DND-41 (cell line): ENCODE measurements around the gene CIC.

ENCODE experiments used
- ATAC-seq: fragments of 200-7000 bp; cut with Tn5 transposase; 3 replicates; pipeline ENCODE4 v1.9.1; 2021; ENCODE audit warnings: low read depth; ENCODE audit not compliant: insufficient read depth
- DNase-seq: peaks from one replicate; pipeline ENCODE4 v3.0.0-alpha.2; 2020
- H2AFZ ChIP-seq: 2 replicates; pipeline ENCODE4 v1.6.0; 2012; ENCODE audit warnings: low read depth, low read length
- H3K27ac ChIP-seq: 2 replicates; pipeline ENCODE4 v1.5.1; 2012; ENCODE audit warnings: low read length, inconsistent platforms
- H3K27me3 ChIP-seq: fragments of 200-600 bp; sonication (generic); 2 replicates; pipeline ENCODE4 v1.6.0; 2012; ENCODE audit warnings: low read length, mild to moderate bottlenecking, inconsistent platforms; ENCODE audit not compliant: insufficient read depth, poor library complexity
- H3K36me3 ChIP-seq: 2 replicates; pipeline ENCODE4 v1.5.1; 2012; ENCODE audit warnings: low read length, inconsistent platforms; ENCODE audit not compliant: insufficient read depth
- H3K4me1 ChIP-seq: 2 replicates; pipeline ENCODE4 v1.5.1; 2012; ENCODE audit warnings: mild to moderate bottlenecking, low read length; ENCODE audit not compliant: insufficient read depth
- H3K4me2 ChIP-seq: 2 replicates; pipeline ENCODE4 v1.6.0; 2012; ENCODE audit warnings: mild to moderate bottlenecking, moderate library complexity, low read length, inconsistent platforms; ENCODE audit not compliant: insufficient read depth
- H3K4me3 ChIP-seq, 2 experiments: fragments of 200-600 bp in 1 of 2; shearing (Covaris generic) in 1 of 2; 2 replicates each; pipeline ENCODE4 v1.5.1; 2012 to 2016; ENCODE audit warnings: inconsistent platforms in 2 of 2, low read length in 2 of 2, mild to moderate bottlenecking in 2 of 2, low read depth in 1 of 2, moderate library complexity in 1 of 2
- H3K79me2 ChIP-seq: 2 replicates; pipeline ENCODE4 v1.6.0; 2012; ENCODE audit warnings: low read length, inconsistent platforms; ENCODE audit not compliant: insufficient read depth
- H3K9ac ChIP-seq: 2 replicates; pipeline ENCODE4 v1.6.0; 2012; ENCODE audit warnings: low read depth, mild to moderate bottlenecking, inconsistent platforms, low read length, moderate library complexity
- H3K9me3 ChIP-seq: 2 replicates; pipeline ENCODE4 v1.5.1; 2012; ENCODE audit warnings: low read length, moderate library complexity, mild to moderate bottlenecking, inconsistent platforms; ENCODE audit not compliant: insufficient read depth, severe bottlenecking
- H4K20me1 ChIP-seq: 2 replicates; pipeline ENCODE4 v1.6.0; 2012; ENCODE audit warnings: low read length; ENCODE audit not compliant: insufficient read depth
- CTCF ChIP-seq: IDR thresholded peaks from 2 replicates; pipeline ENCODE4 v1.5.1; 2012; ENCODE audit warnings: borderline replicate concordance, low read length, moderate library complexity, mild to moderate bottlenecking; ENCODE audit not compliant: poor library complexity, severe bottlenecking; ENCODE audit errors: extremely low read depth
- EZH2 ChIP-seq: IDR thresholded peaks from 3 replicates; pipeline ENCODE4 v1.6.1; 2012; ENCODE audit warnings: borderline replicate concordance, low read depth, mild to moderate bottlenecking, moderate library complexity, low read length, inconsistent platforms; ENCODE audit not compliant: severe bottlenecking

Gene CIC

GRCh38 chr19:42295831-42296525, 26.9 kb downstream of the CIC start:
- Histone ChIP-seq H3K27ac (no peak overlapping the region), H3K4me1 (peaks cover 3% of the 10 kb centered on the region), H3K36me3 (peaks cover 67% of the 10 kb centered on the region), H2AFZ (no peak overlapping the region), H3K27me3 (no peaks in the 10 kb centered on the region), H4K20me1 (peaks cover 25% of the 10 kb centered on the region), H3K4me2 (no peak overlapping the region), H3K9ac (no peak overlapping the region), H3K9me3 (no peaks in the 10 kb centered on the region), H3K4me3 (no peak overlapping the region), H3K79me2 (peaks cover 1% of the 10 kb centered on the region; the same call in 1 of the 2 replicates)
- ATAC-seq: peak; percentile 82
- TF ChIP-seq CTCF (peak; percentile 99), EZH2 (no peak)
- peak; percentile 86 for DNase-seq

DNA sequence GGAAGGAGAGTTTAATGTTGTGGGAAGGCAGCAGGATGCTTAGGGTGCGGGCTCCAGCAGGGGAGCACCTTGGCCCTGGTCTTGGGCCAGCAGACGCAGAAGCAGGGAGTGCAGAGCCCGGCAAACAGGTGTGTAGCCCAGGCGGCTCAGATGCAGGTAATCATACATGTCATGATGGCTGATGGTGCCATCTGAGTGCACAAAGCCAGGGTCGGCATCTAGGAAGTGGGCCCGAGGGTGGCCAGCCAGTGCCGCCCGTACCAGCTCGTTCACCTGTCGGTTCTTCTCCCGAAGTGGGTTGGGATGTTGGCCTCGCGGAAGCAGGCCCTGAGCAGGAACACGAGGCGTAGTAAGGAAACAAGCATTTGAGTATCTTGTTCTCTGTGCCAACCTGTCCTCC, 28.0 kb downstream of the CIC start:
- H3K27ac ChIP-seq: no peak overlapping the region
- H3K9ac ChIP-seq: no peak overlapping the region
- no peak overlapping the region for H2AFZ ChIP-seq
- no peak overlapping the region for H3K4me2 ChIP-seq
- peaks cover 16% of the 10 kb centered on the region for H4K20me1 ChIP-seq
- no peak for TF ChIP-seq CTCF
- TF ChIP-seq EZH2: no peak
- ATAC-seq: no peak
- DNase-seq: no peak
- peaks cover 14% of the 10 kb centered on the region for H3K4me1 ChIP-seq
- H3K27me3 ChIP-seq: no peaks in the 10 kb centered on the region
- no peaks in the 10 kb centered on the region for H3K9me3 ChIP-seq
- peaks cover 56% of the 10 kb centered on the region for H3K36me3 ChIP-seq
- no peak overlapping the region for H3K4me3 ChIP-seq
- peaks cover 12% of the 10 kb centered on the region for H3K79me2 ChIP-seq

DNA sequence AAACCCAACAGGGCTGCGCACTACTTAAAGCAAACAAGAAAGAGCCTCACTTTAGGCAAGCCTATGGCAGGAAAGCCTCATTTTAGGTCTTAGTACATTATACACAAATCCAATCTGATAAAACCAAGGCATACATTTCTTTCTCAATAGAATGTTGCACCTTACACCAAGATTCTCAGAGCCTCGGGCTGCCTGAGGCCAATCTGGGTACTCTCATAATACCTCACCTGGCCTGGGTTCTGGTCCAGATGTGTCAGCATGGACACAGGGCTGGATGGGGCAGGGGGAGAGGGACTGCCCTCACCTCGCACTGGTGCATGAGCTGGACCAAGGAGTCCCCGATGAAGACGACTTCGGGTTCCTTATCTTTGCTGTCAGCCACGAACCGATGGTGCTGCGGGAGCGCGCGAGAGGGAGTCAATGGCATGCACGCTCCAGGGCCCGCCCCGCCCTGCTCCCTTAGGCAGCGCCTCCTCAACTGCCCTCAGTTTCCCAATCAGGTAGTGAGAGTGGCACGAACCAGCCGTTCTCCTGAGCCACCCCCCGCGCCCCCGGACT, 32.7 kb downstream of the CIC start, which contains the start of gene PRR19:
PRR19 (plus strand) TSS at position 487 of the 558 bp plus-strand sequence. CDS start 7,453 bp downstream, outside the sequence.
- H2AFZ ChIP-seq: peak within 1 kb of the TSS; percentile 100
- no peaks in the 10 kb centered on the region for H3K9me3 ChIP-seq
- H3K79me2 ChIP-seq: peaks cover 15% of the 10 kb centered on the region
- H3K4me1 ChIP-seq: peaks cover 29% of the 10 kb centered on the region
- peak within 1 kb of the TSS; percentile 58 to 96 for H3K4me3 ChIP-seq
- H4K20me1 ChIP-seq: peaks cover 4% of the 10 kb centered on the region; the same call in 1 of the 2 replicates
- peak within 1 kb of the TSS; percentile 91 for H3K9ac ChIP-seq
- ATAC-seq (peak; percentile 46), DNase-seq (no peak)
- H3K4me2 ChIP-seq: peak within 1 kb of the TSS; percentile 96
- H3K27ac ChIP-seq: peak within 1 kb of the TSS; percentile 91
- peaks cover 12% of the 10 kb centered on the region for H3K36me3 ChIP-seq
- no peaks in the 10 kb centered on the region for H3K27me3 ChIP-seq
- TF ChIP-seq EZH2 (no peak), CTCF (no peak)
